IMR-90 (cell line): ENCODE results near the gene CADM1.

Source experiments
- BHLHE40 ChIP-seq: fragments of 150-350 bp; IDR thresholded peaks from 2 replicates; pipeline ENCODE4 v1.6.1; 2016; ENCODE audit warnings: mild to moderate bottlenecking, low read depth, low read length
- CEBPB ChIP-seq: IDR thresholded peaks from 2 replicates; pipeline ENCODE4 v1.6.1; 2012; ENCODE audit warnings: low read depth, low read length, improper control_type of control experiment
- ELK1 ChIP-seq: fragments of 150-350 bp; IDR thresholded peaks from 2 replicates; pipeline ENCODE4 v1.6.1; 2016; ENCODE audit warnings: low read depth, mild to moderate bottlenecking, low read length, moderate library complexity, borderline replicate concordance
- MAFK ChIP-seq: IDR thresholded peaks from 2 replicates; pipeline ENCODE4 v1.6.1; 2012; ENCODE audit warnings: low read depth, low read length, improper control_type of control experiment
- MXI1 ChIP-seq: IDR thresholded peaks from 2 replicates; pipeline ENCODE4 v1.6.1; 2012; ENCODE audit warnings: low read depth, mild to moderate bottlenecking, low read length, moderate library complexity, borderline replicate concordance
- POLR2A ChIP-seq: IDR thresholded peaks from 2 replicates; pipeline ENCODE4 v1.6.1; 2012; ENCODE audit warnings: mild to moderate bottlenecking, low read depth, low read length
- RAD21 ChIP-seq: IDR thresholded peaks from 2 replicates; pipeline ENCODE4 v1.6.1; 2012; ENCODE audit warnings: low read length, improper control_type of control experiment
- SMC3 ChIP-seq: fragments of 150-350 bp; IDR thresholded peaks from 2 replicates; pipeline ENCODE4 v1.6.1; 2016; ENCODE audit warnings: low read depth, mild to moderate bottlenecking, antibody characterized with exemption, low read length, moderate library complexity
- USF2 ChIP-seq: fragments of 150-350 bp; IDR thresholded peaks from 2 replicates; pipeline ENCODE4 v1.6.1; 2017; ENCODE audit warnings: mild to moderate bottlenecking, antibody characterized with exemption, low read length, low read depth
- TF ChIP-seq, protein P1 (sequence below): conservative IDR thresholded peaks from 2 replicates; pipeline ENCODE4 v1.5.1; 2012; ENCODE audit warnings: mild to moderate bottlenecking, low read depth, low read length, improper control_type of control experiment

DNA sequence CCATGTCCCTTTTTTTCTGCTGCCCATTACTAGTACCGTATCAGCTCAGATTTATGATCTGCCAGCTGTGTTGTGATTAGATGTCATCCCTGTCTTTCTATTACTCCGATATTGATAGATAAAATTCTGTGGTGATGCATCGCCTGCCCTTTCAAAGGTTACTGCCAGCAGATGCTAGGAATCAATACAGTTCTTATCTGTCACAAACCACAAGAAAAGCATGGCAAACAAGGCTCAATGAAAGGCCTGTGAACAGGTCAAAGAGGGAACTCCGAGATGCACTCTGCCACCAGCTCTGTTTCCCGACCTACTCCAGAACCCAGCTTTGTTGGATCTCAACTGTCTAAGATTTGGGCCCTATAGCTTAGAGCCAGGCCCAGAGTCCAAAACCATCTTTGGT, 246.0 kb downstream of the CADM1 start:
- TF ChIP-seq, protein P1, sequence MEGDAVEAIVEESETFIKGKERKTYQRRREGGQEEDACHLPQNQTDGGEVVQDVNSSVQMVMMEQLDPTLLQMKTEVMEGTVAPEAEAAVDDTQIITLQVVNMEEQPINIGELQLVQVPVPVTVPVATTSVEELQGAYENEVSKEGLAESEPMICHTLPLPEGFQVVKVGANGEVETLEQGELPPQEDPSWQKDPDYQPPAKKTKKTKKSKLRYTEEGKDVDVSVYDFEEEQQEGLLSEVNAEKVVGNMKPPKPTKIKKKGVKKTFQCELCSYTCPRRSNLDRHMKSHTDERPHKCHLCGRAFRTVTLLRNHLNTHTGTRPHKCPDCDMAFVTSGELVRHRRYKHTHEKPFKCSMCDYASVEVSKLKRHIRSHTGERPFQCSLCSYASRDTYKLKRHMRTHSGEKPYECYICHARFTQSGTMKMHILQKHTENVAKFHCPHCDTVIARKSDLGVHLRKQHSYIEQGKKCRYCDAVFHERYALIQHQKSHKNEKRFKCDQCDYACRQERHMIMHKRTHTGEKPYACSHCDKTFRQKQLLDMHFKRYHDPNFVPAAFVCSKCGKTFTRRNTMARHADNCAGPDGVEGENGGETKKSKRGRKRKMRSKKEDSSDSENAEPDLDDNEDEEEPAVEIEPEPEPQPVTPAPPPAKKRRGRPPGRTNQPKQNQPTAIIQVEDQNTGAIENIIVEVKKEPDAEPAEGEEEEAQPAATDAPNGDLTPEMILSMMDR, result no peak
- TF ChIP-seq USF2 (no peak), SMC3 (no peak), POLR2A (no peak), MXI1 (no peak), CEBPB (no peak), ELK1 (no peak), BHLHE40 (no peak), MAFK (no peak), RAD21 (no peak)
